RWPE2 (cell line): ENCODE results near the gene QDPR.

Source experiments
- ATAC-seq: fragments of 200-7000 bp; cut with Tn5 transposase; 3 replicates; pipeline ENCODE4 v1.9.1; 2021; ENCODE audit warnings: low read depth
- DNase-seq: peaks from one replicate; pipeline ENCODE4 v3.0.0-alpha.2; 2020; ENCODE audit warnings: low spot score
- H3K27ac ChIP-seq: fragments of 450-650 bp; 2 replicates; pipeline ENCODE4 v1.5.1; 2017; ENCODE audit warnings: mild to moderate bottlenecking; ENCODE audit not compliant: poor library complexity, severe bottlenecking
- H3K27me3 ChIP-seq: fragments of 250-450 bp; sonication (Bioruptor Pico); 2 replicates; pipeline ENCODE4 v1.5.1; 2021; ENCODE audit warnings: mild to moderate bottlenecking, moderate library complexity; ENCODE audit not compliant: insufficient read depth, poor library complexity, severe bottlenecking
- H3K36me3 ChIP-seq: fragments of 250-450 bp; sonication (Bioruptor Pico); 2 replicates; pipeline ENCODE4 v1.5.1; 2020; ENCODE audit warnings: low read depth, mild to moderate bottlenecking, moderate library complexity
- H3K4me1 ChIP-seq: fragments of 250-450 bp; sonication (Bioruptor Pico); 2 replicates; pipeline ENCODE4 v1.5.1; 2021; ENCODE audit warnings: mild to moderate bottlenecking, moderate library complexity; ENCODE audit not compliant: insufficient read depth, poor library complexity, severe bottlenecking
- H3K4me3 ChIP-seq: fragments of 250-450 bp; sonication (Bioruptor Pico); 2 replicates; pipeline ENCODE4 v1.5.1; 2021; ENCODE audit warnings: mild to moderate bottlenecking, moderate library complexity; ENCODE audit not compliant: severe bottlenecking
- H3K9me3 ChIP-seq: fragments of 250-450 bp; sonication (Bioruptor Pico); 2 replicates; pipeline ENCODE4 v1.5.1; 2021; ENCODE audit warnings: mild to moderate bottlenecking, moderate library complexity; ENCODE audit not compliant: severe bottlenecking
- TF ChIP-seq, protein P1 (sequence below): fragments of 450-650 bp; IDR thresholded peaks from one replicate; pipeline ENCODE4 v1.5.1; 2017; ENCODE audit warnings: mild to moderate bottlenecking, moderate library complexity; ENCODE audit not compliant: poor library complexity, severe bottlenecking

The QDPR gene

GRCh38 chr4:17477774-17478472 is 34.0 kb downstream of the QDPR start:
- ATAC-seq (no peak), DNase-seq (no peak)
- no peaks in the 10 kb centered on the region for H3K4me1 ChIP-seq
- H3K36me3 ChIP-seq, result peaks cover 3% of the 10 kb centered on the region; the same call in 1 of the 2 replicates
- no peaks in the 10 kb centered on the region for H3K27me3 ChIP-seq
- no peak overlapping the region for H3K4me3 ChIP-seq
- TF ChIP-seq, protein P1, sequence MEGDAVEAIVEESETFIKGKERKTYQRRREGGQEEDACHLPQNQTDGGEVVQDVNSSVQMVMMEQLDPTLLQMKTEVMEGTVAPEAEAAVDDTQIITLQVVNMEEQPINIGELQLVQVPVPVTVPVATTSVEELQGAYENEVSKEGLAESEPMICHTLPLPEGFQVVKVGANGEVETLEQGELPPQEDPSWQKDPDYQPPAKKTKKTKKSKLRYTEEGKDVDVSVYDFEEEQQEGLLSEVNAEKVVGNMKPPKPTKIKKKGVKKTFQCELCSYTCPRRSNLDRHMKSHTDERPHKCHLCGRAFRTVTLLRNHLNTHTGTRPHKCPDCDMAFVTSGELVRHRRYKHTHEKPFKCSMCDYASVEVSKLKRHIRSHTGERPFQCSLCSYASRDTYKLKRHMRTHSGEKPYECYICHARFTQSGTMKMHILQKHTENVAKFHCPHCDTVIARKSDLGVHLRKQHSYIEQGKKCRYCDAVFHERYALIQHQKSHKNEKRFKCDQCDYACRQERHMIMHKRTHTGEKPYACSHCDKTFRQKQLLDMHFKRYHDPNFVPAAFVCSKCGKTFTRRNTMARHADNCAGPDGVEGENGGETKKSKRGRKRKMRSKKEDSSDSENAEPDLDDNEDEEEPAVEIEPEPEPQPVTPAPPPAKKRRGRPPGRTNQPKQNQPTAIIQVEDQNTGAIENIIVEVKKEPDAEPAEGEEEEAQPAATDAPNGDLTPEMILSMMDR, result no peak
- no peaks in the 10 kb centered on the region for H3K9me3 ChIP-seq
- no peak overlapping the region for H3K27ac ChIP-seq

GRCh38 chr4:17476853-17477252 is 35.0 kb downstream of the QDPR start:
- DNase-seq, result no peak

DNA sequence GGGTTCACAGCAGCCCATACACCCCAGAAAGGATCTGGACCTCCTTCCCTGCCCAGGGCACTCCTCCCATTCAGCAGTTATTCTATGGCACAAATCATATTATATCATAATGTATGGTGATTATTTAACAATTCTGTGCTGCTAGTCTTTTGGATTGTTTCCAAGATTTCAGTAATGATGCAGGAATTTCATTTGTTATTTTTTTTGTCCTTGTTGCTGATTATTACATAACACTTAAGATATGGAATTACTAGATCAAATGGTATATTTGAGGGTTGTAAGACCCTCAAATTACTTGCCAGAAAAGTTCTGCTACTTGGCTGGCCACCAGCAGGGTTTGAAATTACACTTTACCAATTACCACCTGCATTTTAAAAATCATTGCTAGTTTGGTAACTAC is 36.4 kb downstream of the QDPR start:
- Histone ChIP-seq H3K36me3 (no peaks in the 10 kb centered on the region), H3K27me3 (no peaks in the 10 kb centered on the region), H3K4me3 (no peak overlapping the region), H3K9me3 (no peaks in the 10 kb centered on the region), H3K27ac (no peak overlapping the region), H3K4me1 (no peaks in the 10 kb centered on the region)
- ATAC-seq (no peak), DNase-seq (no peak)
- TF ChIP-seq, protein P1, result no peak

More at GRCh38 chr4:17476853-17477252, 35.0 kb downstream of the QDPR start:
- Histone ChIP-seq H3K27ac (no peak overlapping the region), H3K4me3 (no peak overlapping the region), H3K36me3 (no peaks in the 10 kb centered on the region), H3K9me3 (no peaks in the 10 kb centered on the region), H3K4me1 (no peaks in the 10 kb centered on the region), H3K27me3 (no peaks in the 10 kb centered on the region)
- TF ChIP-seq, protein P1, result no peak
- ATAC-seq, result no peak

- Histone ChIP-seq H3K4me1 (no peaks in the 10 kb centered on the region), H3K27ac (no peak overlapping the region), H3K36me3 (no peaks in the 10 kb centered on the region), H3K27me3 (no peaks in the 10 kb centered on the region), H3K9me3 (no peaks in the 10 kb centered on the region), H3K4me3 (no peak overlapping the region)
- TF ChIP-seq, protein P1, result no peak
- DNase-seq (no peak), ATAC-seq (no peak)
These were observed 41.8 kb downstream of the QDPR start for GRCh38 chr4:17469931-17470674.

GRCh38 chr4:17468619-17469221 is 43.2 kb downstream of the QDPR start:
- TF ChIP-seq, protein P1, result peak; percentile 31
- no peaks in the 10 kb centered on the region for H3K27me3 ChIP-seq
- H3K27ac ChIP-seq, result no peak overlapping the region
- DNase-seq, result no peak
- ATAC-seq, result no peak
- no peaks in the 10 kb centered on the region for H3K9me3 ChIP-seq
- H3K36me3 ChIP-seq, result no peaks in the 10 kb centered on the region
- no peak overlapping the region for H3K4me3 ChIP-seq
- H3K4me1 ChIP-seq, result no peaks in the 10 kb centered on the region
